Uterus (tissue), 2 donors: ENCODE data around the gene ABI3BP.

Source experiments
- CTCF ChIP-seq, 4 experiments: fragments of 200-600 bp in 2 of 4; fragments of 450-650 bp in 2 of 4; sonication (generic) in 2 of 4; IDR thresholded peaks; one replicate each; pipeline ENCODE4 v1.5.1; 2016 to 2019; ENCODE audit warnings: antibody characterized with exemption in 4 of 4, mild to moderate bottlenecking in 2 of 4, moderate library complexity in 1 of 4
- POLR2A ChIP-seq, 2 donors: fragments of 450-650 bp; IDR thresholded peaks; one replicate each; pipeline ENCODE4 v1.6.1; 2016; ENCODE audit warnings: antibody characterized with exemption in 2 of 2, mild to moderate bottlenecking in 1 of 2, moderate library complexity in 1 of 2

DNA sequence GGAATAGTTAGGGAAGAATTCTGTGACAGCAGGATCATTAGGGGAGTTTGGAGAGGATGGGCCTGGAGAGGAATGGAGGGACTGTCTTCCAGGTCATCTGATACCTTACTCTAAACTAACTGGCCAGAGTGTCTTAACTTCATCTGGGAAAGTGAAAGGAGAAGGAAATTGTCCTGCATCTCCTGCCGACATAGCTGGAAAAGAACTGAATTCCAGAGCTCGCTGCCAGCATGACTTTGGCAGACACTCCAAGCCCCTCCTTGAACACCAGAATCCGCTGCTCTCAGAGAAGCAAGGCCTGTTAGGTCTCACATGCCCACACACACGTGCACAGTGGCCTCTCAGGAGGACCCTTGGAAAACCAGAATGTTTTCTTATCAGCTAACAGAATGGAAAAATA is 10.5 kb downstream of the ABI3BP start:
- no peak for TF ChIP-seq CTCF (IDR thresholded peaks at IDR 0.05)
- TF ChIP-seq POLR2A (IDR thresholded peaks at IDR 0.05): no peak
